Measurements from ENCODE around the gene ALDH1A2.

ALDH1A2 gene

GRCh38 chr15:58063614-58064013 lies 1.9 kb downstream of the ALDH1A2 start (continued):
- TF ChIP-seq, protein P1, sequence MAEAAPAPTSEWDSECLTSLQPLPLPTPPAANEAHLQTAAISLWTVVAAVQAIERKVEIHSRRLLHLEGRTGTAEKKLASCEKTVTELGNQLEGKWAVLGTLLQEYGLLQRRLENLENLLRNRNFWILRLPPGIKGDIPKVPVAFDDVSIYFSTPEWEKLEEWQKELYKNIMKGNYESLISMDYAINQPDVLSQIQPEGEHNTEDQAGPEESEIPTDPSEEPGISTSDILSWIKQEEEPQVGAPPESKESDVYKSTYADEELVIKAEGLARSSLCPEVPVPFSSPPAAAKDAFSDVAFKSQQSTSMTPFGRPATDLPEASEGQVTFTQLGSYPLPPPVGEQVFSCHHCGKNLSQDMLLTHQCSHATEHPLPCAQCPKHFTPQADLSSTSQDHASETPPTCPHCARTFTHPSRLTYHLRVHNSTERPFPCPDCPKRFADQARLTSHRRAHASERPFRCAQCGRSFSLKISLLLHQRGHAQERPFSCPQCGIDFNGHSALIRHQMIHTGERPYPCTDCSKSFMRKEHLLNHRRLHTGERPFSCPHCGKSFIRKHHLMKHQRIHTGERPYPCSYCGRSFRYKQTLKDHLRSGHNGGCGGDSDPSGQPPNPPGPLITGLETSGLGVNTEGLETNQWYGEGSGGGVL (tag by site-specific recombination; IDR thresholded peaks at IDR 0.05), result peak; percentile 72
- TF ChIP-seq BCL11B (tag by site-specific recombination; IDR thresholded peaks at IDR 0.05; ENCODE audit: low read depth), result 0 out of 2 replicates have a peak, but pooled peaks have one; percentile 19
- TF ChIP-seq TCF7L2 (IDR thresholded peaks at IDR 0.05; ENCODE audit: borderline replicate concordance, low read depth, low read length), result peak; percentile 85
- TF ChIP-seq FEZF1 (tag by site-specific recombination; IDR thresholded peaks at IDR 0.05), result peak; percentile 89
- peak; percentile 57; the same call in 1 of the 2 replicates for TF ChIP-seq PATZ1 (tag by site-specific recombination; IDR thresholded peaks at IDR 0.05)
- 0 out of 2 replicates have a peak, but pooled peaks have one; percentile 35 for TF ChIP-seq BCL6B (tag by site-specific recombination; IDR thresholded peaks at IDR 0.05)
- no peak for TF ChIP-seq KLF8 (tag by site-specific recombination; IDR thresholded peaks at IDR 0.05)
- peak; percentile 82 for TF ChIP-seq SP7 (tag by site-specific recombination; IDR thresholded peaks at IDR 0.05)
- TF ChIP-seq, protein P2, sequence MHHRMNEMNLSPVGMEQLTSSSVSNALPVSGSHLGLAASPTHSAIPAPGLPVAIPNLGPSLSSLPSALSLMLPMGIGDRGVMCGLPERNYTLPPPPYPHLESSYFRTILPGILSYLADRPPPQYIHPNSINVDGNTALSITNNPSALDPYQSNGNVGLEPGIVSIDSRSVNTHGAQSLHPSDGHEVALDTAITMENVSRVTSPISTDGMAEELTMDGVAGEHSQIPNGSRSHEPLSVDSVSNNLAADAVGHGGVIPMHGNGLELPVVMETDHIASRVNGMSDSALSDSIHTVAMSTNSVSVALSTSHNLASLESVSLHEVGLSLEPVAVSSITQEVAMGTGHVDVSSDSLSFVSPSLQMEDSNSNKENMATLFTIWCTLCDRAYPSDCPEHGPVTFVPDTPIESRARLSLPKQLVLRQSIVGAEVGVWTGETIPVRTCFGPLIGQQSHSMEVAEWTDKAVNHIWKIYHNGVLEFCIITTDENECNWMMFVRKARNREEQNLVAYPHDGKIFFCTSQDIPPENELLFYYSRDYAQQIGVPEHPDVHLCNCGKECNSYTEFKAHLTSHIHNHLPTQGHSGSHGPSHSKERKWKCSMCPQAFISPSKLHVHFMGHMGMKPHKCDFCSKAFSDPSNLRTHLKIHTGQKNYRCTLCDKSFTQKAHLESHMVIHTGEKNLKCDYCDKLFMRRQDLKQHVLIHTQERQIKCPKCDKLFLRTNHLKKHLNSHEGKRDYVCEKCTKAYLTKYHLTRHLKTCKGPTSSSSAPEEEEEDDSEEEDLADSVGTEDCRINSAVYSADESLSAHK (tag by site-specific recombination; IDR thresholded peaks at IDR 0.05), result peak; percentile 73
- TF ChIP-seq WT1 (tag by site-specific recombination; IDR thresholded peaks at IDR 0.05), result peak; percentile 95
- 0 out of 2 replicates have a peak, but pooled peaks have one; percentile 53 for TF ChIP-seq ZNF837 (tag by site-specific recombination; IDR thresholded peaks at IDR 0.05)
- TF ChIP-seq OSR2 (tag by site-specific recombination; IDR thresholded peaks at IDR 0.05), result peak; percentile 68; the same call in 1 of the 2 replicates
- no peak for TF ChIP-seq PRDM2 (tag by site-specific recombination; IDR thresholded peaks at IDR 0.05; ENCODE audit: borderline replicate concordance)
- peak; percentile 98 for TF ChIP-seq PRDM6 (tag by site-specific recombination; IDR thresholded peaks at IDR 0.05)
- peak; percentile 75; the same call in 1 of the 2 replicates for TF ChIP-seq MYNN (tag by site-specific recombination; IDR thresholded peaks at IDR 0.05; ENCODE audit: borderline replicate concordance)
- TF ChIP-seq ZNF132 (tag by site-specific recombination; IDR thresholded peaks at IDR 0.05; ENCODE audit: borderline replicate concordance), result no peak
- peak; percentile 73 for TF ChIP-seq ZXDB (tag by site-specific recombination; IDR thresholded peaks at IDR 0.05)
